ENCODE results near the gene TBC1D14. TPM values are rescaled to one million over a fixed set of nuclear protein-coding genes. Genes with fewer than 3 reads are reported as not detected.

The TBC1D14 gene
- total RNA-seq, 1 donor from 2014 or later = 33.2 TPM

DNA sequence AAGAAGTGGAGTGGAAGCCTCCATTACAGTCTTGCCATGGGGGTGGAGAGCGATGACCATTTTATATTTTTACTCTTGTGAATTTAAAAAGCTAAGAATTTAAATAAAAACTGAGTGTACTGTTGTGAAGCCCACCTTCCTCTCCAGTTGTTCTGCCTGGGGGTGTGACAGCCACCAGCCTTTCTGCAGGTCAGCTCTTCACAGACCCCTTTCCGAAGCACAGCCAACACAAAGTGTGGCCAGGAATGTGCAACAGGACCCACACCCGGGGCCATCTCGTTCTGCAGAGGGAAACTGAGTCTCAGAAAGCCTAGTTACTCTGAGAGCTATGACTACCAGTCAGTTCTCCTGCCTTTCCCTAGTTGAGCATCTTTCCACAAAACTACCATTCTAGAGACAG lies 156.9 kb downstream of the TBC1D14 start:
- Mint-ChIP-seq H3K4me1 (ENCODE audit: unreplicated experiment) (peaks cover 29% of the 10 kb centered on the region), H3K27me3 (ENCODE audit: unreplicated experiment) (peaks cover 2% of the 10 kb centered on the region), H3K36me3 (ENCODE audit: unreplicated experiment) (peaks cover 14% of the 10 kb centered on the region), H3K9me3 (ENCODE audit: unreplicated experiment) (no peaks in the 10 kb centered on the region), H3K4me3 (ENCODE audit: unreplicated experiment) (peak overlapping the region; percentile 95), H3K27ac (ENCODE audit: unreplicated experiment) (no peak overlapping the region)
- DNase-seq (ENCODE audit: extremely low spot score, unreplicated experiment) = no peak
- TF ChIP-seq, protein P1, sequence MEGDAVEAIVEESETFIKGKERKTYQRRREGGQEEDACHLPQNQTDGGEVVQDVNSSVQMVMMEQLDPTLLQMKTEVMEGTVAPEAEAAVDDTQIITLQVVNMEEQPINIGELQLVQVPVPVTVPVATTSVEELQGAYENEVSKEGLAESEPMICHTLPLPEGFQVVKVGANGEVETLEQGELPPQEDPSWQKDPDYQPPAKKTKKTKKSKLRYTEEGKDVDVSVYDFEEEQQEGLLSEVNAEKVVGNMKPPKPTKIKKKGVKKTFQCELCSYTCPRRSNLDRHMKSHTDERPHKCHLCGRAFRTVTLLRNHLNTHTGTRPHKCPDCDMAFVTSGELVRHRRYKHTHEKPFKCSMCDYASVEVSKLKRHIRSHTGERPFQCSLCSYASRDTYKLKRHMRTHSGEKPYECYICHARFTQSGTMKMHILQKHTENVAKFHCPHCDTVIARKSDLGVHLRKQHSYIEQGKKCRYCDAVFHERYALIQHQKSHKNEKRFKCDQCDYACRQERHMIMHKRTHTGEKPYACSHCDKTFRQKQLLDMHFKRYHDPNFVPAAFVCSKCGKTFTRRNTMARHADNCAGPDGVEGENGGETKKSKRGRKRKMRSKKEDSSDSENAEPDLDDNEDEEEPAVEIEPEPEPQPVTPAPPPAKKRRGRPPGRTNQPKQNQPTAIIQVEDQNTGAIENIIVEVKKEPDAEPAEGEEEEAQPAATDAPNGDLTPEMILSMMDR (IDR thresholded peaks at IDR 0.05) = no peak

DNA sequence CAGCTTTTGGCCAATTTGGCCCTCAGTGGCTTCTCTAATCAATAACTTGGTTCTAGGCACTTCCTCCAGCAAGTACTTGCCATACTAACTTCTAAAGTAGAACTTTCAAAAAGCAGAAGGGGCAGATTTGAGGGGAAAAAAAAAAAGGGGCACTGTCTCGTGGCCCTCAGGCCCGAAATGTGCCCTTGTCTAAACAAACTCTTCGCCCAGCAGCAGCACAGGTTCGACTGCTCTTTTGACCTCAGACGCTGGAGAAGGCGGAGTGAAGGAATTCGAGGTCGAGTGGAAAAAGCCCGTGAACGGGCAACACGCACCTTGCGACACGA lies 157.5 kb downstream of the TBC1D14 start:
- H3K4me3 Mint-ChIP-seq (ENCODE audit: unreplicated experiment) = peak overlapping the region; percentile 95
- peak overlapping the region; percentile 72 for H3K27ac Mint-ChIP-seq (ENCODE audit: unreplicated experiment)
- DNase-seq (ENCODE audit: extremely low spot score, unreplicated experiment) = no peak
- H3K27me3 Mint-ChIP-seq (ENCODE audit: unreplicated experiment) = peaks cover 3% of the 10 kb centered on the region
- H3K4me1 Mint-ChIP-seq (ENCODE audit: unreplicated experiment) = peaks cover 29% of the 10 kb centered on the region
- no peaks in the 10 kb centered on the region for H3K9me3 Mint-ChIP-seq (ENCODE audit: unreplicated experiment)
- H3K36me3 Mint-ChIP-seq (ENCODE audit: unreplicated experiment) = peaks cover 13% of the 10 kb centered on the region
- TF ChIP-seq, protein P1 (IDR thresholded peaks at IDR 0.05) = no peak

DNA sequence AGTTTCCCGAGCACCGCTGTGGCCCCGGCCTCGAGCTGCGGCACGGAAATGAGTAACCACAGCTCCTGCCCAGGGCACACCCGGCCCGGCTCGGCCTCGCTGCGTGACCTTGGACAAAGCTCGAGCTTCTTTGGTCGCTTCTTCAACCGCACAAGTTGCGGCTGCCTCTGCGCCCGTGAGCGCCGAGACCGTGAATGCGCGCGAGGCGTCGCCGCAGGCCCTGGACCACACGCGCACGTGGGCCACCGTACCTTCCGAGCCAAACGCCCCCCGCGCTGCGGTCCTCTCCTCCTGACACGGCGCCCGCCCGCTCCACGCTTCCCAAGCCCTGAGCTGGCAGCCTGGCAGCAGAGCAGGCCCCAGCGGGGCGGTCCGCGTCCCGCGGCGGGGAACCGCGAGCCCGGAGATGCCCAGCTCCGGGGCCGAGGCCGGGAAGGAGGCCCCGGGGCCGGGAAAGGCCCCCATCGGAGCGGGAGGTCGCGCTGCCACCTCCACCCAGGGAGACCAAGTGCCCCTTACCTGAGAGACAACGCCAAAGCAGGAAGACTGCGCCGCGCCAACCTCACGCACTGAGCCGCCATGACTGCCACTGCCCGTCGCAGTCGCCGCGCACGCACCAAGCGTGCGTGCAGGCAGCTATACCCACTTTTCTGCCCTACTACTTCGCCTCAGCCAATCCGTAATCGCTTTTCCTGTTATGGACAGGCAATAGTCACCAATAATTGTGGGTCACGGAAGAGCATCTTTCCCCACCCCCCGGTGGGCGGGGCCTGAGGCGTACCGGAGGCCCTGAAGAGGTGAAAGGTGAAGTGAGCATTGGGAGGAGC lies 158.0 kb downstream of the TBC1D14 start, which contains the start of gene GRPEL1:
Gene GRPEL1, minus strand, starts transcription at position 613 of the 827 bp plus-strand sequence. Its CDS starts 32 bp downstream, at position 581.
- H3K27me3 Mint-ChIP-seq (ENCODE audit: unreplicated experiment) = peaks cover 8% of the 10 kb centered on the region
- TF ChIP-seq, protein P1 (IDR thresholded peaks at IDR 0.05) = no peak
- H3K4me3 Mint-ChIP-seq (ENCODE audit: unreplicated experiment) = peak within 1 kb of the TSS; percentile 95
- peak within 1 kb of the TSS; percentile 95 for H3K27ac Mint-ChIP-seq (ENCODE audit: unreplicated experiment)
- no peaks in the 10 kb centered on the region for H3K9me3 Mint-ChIP-seq (ENCODE audit: unreplicated experiment)
- H3K4me1 Mint-ChIP-seq (ENCODE audit: unreplicated experiment) = peaks cover 29% of the 10 kb centered on the region
- peak; percentile 100 for DNase-seq (ENCODE audit: extremely low spot score, unreplicated experiment)
- peaks cover 13% of the 10 kb centered on the region for H3K36me3 Mint-ChIP-seq (ENCODE audit: unreplicated experiment)

DNA sequence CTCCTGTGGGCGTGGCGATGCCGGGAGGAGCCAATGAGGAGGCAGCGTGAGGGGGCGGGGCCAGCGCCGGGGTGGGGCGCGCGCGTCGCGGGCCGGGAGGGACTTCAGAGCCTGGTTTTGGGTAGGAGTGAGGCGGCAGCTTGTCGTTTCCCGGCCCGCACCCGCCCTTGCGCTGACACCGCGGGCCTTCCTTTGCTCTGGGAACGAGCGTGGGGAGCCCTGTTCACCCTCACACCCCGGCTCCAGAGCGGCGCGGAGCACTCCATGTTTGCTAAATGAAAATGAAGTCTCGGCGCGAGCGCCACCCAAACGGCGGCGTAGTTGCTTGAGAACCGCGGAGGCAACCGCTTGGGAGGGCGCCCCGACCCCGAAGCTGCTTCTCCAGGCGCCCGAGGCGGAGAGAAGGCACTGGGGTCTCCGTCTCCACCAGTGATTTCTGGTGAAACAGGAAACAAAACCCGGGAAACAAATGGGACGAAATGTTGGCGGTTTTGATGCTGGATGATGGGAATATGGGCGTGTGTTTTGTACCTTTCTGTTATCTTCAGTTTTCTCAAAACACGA lies 158.7 kb downstream of the TBC1D14 start:
- Mint-ChIP-seq H3K27ac (ENCODE audit: unreplicated experiment) (peak overlapping the region; percentile 95), H3K27me3 (ENCODE audit: unreplicated experiment) (peaks cover 8% of the 10 kb centered on the region), H3K4me1 (ENCODE audit: unreplicated experiment) (peaks cover 29% of the 10 kb centered on the region), H3K4me3 (ENCODE audit: unreplicated experiment) (peak overlapping the region; percentile 95), H3K9me3 (ENCODE audit: unreplicated experiment) (no peaks in the 10 kb centered on the region), H3K36me3 (ENCODE audit: unreplicated experiment) (peaks cover 7% of the 10 kb centered on the region)
- no peak for DNase-seq (ENCODE audit: extremely low spot score, unreplicated experiment)
- TF ChIP-seq, protein P1 (IDR thresholded peaks at IDR 0.05) = no peak

DNA sequence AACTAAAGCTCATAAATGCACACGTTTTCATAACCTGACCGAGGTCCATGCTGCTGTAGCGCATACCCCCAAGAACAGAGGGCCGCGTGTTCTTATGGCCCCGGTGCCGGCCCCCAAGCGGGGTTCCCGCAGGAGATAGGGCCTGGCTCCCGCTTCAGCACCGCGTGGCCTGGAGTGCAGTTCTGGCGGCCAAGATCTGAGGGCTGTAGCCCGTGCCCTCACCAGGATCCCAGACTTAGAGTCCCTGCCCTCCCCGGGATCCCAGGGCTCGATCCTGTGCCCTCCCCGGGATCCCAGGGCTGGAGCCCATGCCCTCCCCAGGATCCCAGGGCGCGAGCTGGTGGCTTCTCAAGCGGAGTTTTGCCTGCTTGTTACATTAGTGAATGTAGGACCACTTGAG lies 159.3 kb downstream of the TBC1D14 start:
- Mint-ChIP-seq H3K9me3 (ENCODE audit: unreplicated experiment) (no peaks in the 10 kb centered on the region), H3K4me3 (ENCODE audit: unreplicated experiment) (peak overlapping the region; percentile 95), H3K4me1 (ENCODE audit: unreplicated experiment) (peaks cover 29% of the 10 kb centered on the region), H3K27ac (ENCODE audit: unreplicated experiment) (peak overlapping the region; percentile 95), H3K27me3 (ENCODE audit: unreplicated experiment) (peaks cover 8% of the 10 kb centered on the region), H3K36me3 (ENCODE audit: unreplicated experiment) (peaks cover 2% of the 10 kb centered on the region)
- TF ChIP-seq, protein P1 (IDR thresholded peaks at IDR 0.05) = no peak
- DNase-seq (ENCODE audit: extremely low spot score, unreplicated experiment) = no peak

Data from osteocyte (in vitro differentiated cells).